Islet of Langerhans (tissue), 1 donor: ENCODE measurements around the gene RNU6-9.
"Not testable (repeated sequence)": the region's sequence is repeated elsewhere in the genome, so short reads cannot be mapped to it uniquely, and the experiment has no call there.

Experiments
- FAIRE-seq: peaks from one replicate; lab custom pipeline; 2011; peaks lifted over from hg19 to GRCh38; lab: Jason Lieb, UNC

Gene RNU6-9

DNA sequence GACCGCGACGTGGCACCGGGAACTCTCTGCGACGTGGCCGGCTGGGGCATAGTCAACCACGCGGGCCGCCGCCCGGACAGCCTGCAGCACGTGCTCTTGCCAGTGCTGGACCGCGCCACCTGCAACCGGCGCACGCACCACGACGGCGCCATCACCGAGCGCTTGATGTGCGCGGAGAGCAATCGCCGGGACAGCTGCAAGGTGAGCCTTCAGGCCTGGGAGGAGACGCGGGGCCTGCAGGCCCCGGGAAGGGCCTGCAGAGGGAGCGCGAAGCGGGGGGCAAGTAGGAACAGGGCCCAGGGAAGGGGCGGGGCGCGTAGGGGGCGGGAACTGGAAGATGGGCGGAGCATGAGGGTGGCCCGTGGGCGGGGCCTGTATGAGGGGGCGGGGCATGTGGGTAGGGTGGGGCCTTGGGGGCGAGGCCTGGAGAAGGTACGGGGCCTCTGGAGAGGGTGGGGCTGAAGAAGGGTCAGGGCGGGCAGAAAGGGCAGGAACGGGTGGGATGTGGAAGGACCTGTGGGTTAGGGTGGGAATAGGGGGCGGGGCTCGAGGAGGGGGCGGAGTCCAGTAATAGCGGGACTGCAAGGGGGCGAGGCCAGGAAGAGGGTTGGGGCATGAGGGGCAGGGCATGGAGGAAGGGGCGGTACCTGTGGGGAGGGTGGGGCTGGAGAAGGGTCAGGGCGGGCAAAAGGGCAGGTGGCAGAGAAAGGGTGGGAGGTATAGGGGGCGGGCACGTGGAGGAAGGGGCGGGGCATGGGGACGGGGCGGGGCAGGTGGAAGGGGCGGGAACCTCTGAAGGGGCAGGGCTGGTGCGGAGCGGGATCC lies 31.3 kb upstream of the RNU6-9 start:
- FAIRE-seq: no peak

DNA sequence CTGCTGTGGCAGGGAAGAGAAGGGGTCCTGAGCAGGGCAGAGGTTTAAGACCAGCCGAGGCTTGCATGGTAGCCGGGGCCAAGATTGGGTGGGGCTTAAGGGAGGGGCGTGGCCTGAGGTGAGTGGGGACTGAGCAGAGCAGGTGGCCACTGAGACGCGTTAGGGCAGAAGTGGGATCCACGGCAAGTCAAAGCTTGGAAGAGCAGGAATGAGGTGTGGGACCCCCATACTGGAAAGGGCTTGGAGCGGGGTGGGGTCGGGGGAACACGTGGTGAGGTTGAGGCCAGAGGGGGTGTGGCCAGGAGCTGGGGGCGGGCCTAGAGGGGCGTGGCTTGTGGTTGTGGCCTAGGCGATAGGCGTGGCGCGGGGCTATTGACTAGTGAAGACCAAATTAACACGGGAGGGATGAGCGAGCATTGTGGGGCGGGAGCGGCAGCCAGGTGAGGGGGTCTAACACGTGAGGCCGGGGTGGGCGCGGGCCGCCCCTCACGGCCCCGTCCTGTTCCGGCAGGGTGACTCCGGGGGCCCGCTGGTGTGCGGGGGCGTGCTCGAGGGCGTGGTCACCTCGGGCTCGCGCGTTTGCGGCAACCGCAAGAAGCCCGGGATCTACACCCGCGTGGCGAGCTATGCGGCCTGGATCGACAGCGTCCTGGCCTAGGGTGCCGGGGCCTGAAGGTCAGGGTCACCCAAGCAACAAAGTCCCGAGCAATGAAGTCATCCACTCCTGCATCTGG lies 30.5 kb upstream of the RNU6-9 start:
- no peak for FAIRE-seq

DNA sequence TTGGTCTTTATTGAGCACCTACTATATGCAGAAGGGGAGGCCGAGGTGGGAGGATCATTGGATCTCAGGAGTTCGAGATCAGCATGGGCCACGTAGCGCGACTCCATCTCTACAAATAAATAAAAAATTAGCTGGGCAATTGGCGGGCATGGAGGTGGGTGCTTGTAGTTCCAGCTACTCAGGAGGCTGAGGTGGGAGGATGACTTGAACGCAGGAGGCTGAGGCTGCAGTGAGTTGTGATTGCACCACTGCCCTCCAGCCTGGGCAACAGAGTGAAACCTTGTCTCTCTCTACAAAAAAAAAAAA lies 30.0 kb upstream of the RNU6-9 start:
- FAIRE-seq: no peak

DNA sequence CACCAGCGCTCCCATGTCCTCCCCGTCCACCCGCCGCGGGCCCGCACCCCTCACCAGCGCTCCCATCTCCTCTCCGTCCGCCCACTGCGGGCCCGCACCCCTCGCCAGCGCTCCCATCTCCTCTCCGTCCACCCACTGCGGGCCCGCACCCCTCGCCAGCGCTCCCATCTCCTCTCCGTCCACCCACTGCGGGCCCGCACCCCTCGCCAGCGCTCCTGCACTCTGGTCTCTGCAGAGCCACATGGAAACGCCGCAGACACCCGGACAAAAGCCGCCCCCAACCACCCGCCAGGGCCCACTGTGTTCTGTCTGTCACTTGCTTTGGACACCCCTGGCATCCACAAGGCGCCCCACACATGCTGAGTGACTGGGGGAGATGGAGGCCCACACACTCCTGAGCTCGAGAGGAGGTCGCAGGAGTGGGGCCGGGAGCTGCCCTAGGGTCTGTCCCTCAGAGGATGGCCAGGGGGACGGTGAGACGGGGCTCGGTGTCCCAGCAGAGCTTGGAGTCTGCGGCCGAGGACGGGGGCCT lies 26.4 kb upstream of the RNU6-9 start:
- no peak for FAIRE-seq

DNA sequence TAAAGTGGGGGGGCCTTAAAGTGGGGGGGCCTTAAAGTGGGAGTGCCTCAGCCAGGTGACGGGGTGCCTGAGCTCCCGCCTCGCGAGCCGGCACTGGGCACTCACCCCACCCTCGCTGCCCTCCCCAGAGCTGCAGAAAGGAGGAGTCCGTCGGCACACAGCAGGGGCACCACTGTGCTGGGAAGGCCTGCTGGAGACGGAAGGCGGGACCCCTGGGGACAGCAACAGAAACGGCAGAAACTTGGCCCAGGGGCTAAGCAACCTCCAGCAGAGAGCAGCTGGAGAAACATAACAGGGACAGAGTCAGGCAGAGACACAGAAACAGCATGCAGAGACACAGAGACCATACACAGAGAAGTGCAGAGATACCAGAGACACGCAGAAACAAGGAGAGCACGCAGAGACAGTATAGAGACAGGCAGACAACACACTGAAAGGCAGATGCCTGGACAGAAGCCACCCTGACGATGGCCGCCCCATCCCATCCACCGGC lies 25.9 kb upstream of the RNU6-9 start:
- no peak for FAIRE-seq

DNA sequence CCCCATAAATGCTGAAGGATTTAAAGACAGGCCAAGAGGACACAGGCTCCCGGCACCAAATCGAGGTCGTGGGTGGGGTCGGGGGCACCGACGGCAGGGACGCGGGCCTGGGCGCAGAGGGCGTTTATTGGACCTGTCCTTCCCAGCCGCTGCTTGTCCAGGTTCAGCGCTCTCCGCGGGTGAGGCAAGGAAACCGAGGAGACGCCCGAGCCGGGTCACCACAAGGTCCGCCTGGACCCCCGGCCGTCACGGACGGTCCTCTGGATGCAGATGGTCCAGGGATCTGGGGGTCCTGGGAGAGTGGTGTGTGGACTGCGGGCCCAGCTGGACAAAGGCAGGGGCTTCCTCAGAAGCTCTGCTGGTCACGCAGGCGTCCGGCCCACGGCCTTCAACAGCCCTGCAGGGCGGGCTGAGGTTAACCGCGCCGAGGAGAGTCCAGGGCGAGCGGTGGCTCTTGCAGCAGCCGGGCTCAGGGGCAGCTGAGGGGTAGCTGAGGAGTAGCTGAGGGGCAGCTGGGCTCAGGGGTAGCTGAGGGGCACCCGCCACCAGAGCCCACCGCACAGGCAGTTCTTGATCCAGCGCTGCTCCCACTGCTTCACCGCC lies 25.3 kb upstream of the RNU6-9 start:
- FAIRE-seq: no peak

DNA sequence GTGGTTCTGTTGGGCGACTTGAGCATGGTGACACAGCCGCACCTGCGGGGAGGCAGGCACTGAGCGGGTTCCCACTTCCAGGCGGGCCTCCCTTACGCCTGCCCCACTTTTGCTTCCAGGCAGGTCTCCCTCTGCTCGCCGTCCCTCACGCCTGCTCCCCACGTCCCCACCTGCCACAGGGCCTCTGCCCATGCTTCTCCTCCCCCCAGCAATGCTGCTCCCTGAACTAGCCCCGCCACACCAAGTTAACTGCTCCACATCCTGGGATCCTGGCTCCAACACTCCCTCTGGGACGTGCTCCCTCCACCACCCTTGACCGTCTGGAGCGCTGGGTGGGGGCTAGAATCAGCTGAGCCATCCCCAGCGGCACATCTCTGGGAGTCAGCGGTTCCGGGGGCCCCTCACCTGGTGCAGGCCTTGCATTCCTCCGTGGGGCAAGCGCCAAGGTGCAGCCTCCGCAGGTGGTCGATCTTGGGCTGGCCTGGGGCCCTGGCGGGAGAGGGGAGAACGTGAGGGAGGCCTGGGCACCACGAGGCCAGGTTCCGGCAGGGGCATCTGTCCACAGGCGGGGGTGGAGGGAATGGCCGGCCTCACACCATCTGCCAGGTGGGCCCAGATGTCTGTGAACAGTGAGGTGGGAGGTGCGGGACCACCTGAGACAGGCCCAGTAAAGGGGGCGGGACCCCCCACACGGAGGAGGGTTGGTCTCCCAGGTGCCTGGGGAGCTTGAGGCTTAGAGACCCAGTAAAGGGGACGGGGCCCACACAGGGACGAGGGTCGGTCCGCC lies 24.6 kb upstream of the RNU6-9 start:
- FAIRE-seq: no peak

DNA sequence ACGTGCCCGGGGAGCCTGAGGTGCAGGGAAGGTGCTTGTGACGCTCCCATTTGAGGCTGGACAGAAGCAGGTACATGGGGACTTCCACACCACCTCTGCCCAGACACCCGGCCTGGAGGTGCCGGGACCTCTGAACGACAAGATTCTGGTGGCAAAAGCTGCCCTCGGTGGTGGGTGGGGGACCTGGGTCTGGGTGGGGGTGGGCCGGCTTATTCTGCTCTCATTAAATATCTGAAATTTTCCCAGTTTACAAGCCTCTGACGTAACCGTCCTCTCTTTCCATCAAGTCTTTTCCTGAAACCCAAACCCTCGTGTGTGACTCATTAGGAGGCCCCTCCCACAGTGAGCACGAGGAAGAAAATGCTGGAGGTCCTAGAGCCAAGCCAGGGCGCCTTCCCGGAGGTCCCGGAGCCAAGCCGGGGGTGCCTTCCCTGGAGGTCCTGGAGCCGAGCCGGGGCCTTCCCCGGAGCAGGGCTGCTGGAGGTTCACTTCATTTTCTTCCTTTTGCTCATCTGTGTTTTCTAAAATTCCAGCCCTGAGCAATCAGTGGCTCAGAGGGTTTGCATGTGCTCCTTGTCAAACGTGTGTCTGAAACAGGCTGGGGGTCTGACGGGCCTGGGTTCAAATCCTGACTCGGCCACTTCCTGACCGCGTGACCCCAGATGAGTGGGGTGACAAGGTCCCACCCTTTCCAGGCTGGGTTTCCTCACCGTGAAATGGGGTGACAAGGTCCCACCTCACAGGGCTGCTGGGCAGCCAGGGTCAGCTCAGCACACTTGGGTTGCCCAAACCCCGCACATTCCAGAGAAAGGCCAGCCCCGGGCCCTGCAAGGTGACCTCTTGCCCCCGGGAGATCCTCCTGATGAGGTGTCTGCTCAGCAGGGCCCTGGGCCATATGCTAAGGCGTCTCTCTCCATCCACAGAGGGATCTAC lies 23.8 kb upstream of the RNU6-9 start:
- FAIRE-seq: no peak

DNA sequence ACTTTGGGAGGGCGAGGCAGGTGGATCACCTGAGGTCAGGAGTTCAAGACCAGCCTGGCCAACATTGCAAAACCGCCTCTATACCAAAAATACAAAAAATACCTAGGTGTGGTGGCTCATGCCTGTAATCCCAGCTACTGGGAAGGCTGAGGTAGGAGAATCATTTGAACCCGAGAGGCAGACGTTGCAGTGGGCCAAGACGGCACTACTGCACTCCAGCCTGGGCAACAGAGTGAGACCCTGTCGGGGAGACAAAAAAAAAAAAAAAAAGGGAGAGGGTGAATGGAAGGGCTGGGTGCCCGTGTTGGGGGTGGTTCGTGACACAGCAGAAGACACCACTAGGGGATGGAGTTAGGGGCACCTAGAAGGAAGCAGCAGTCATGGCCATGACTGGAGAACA lies 23.0 kb upstream of the RNU6-9 start:
- no peak for FAIRE-seq

DNA sequence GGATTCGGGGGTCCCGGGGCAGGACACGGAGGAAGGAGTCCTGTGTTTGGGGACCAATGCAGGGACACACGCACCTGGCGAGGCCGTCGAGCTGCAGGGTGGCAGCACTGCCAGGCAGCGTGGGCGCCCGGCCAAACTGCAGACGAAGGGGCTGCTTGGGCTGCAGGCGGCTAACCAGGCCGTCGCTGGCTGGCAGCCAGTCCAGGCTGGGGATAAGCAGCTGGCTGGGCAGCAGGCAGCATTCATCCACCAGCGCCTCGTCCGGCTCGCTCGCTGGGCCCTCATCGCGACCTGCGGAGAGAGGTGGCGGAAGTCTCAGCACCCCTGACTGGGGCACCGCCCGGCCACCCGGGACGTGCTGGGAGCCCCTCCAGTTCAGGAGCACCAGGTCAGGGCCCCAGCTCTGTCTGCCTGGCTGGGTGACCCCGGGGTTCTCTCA lies 22.3 kb upstream of the RNU6-9 start:
- FAIRE-seq: no peak

DNA sequence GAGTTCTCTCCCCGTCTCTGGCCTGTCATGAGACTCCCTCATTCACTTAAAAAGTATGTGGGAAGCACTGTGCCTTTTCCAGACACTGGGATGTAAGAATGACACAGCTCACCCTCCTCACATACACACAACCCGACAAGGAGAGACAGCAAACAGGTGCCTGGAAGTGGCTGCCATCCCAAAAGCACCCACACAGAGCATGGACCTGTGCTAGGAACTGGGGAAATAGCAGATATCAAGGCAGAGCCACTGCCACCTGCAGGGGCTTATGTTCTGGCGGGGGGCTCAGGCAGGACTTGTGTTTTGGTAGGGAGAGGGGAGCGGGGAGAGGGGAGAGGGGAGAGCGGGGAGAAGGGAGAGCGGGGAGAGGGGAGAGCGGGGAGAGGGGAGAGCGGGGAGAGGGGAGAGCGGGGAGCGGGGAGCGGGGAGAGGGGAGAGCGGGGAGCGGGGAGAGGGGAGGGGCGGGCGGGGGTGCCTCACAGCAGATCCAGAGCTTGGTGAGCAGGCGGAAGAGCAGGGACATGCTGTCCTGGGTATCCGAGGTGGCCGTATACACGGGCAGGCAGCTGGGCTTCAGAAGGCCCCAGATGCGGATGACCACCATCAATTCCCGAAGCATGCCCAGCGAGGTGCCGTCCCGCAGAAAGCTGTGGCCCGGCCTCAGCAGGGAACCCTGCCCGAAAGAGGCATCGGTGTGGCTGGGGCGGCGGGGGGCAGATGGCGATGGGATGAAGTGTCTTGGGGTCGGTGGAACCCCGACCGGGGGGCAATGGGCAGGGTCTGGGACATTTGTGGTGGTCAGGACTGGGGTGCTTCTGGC lies 21.6 kb upstream of the RNU6-9 start:
- FAIRE-seq: no peak

DNA sequence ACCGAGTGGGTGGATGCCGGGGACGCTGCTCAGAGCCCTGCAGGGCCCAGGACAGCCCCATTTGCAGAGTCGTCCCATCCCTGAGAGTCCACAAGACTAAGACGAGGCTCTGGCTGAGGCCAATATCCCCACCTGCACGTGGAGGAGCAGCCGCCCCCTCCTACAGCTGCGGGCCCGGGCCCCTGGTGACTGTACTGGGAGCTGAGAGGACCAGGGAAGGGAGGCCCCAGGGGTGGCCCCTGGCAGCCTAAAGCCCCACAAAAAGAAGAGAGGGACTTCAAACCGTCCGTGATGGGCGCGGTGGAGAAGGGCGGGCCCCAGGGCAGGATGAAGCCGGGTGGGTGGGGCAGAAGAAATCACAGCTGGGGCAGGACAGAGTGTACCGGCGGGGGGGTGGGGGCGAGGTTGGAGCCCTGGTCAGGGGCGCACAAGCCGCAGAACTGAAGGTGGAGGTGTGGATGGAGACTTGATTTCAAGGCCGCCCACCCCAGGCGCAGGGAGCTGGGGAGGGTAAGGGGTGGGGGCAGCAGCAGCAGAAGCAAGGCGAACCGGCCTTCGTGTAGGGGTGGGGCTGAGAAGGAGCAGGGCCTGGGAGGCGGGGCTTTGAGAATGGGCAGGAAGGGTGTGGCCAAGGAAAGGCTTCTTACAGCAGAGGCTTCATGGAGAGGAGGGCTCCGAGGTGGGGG lies 20.9 kb upstream of the RNU6-9 start:
- no peak for FAIRE-seq

DNA sequence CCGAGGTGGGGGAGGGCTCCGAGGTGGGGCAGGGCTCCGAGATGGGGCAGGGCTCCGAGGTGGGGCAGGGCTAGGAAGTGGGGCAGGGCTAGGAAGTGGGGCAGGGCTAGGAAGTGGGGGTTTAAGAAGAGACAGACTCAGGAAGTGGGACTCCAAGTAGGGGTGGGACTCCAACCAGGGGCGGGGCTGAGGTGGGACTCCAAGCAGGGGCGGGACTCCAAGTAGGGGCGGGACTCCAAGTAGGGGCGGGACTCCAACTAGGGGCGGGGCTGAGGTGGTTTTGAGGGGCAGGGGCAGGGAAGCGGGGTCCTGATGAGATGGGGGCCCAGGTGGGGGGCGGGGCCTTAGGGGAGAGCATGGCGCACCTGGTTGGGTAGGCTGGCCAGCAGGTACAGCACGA lies 20.2 kb upstream of the RNU6-9 start:
- FAIRE-seq: no peak

DNA sequence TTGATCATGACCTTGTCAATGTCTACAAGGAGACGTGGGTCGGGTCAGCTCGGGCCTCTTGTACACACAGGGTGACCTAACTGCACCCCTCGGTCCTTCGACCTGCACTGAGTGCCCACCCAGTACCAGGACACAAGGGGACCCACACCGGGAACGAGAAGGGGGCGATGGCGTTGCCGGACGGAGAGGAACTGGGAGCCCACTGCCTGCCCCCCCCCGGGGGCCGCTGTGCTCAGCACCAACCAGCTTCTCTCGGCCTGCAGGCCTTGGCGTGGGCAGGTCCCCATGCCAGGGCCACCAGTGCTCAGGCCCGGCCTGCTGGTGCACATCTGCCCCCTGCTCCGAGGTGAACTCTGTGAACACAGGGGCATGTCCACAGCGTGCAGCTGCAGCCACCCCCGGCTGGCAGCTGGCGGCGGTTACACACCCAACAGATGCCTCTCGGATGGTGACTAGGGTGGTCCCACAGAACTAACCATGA lies 19.7 kb upstream of the RNU6-9 start:
- no peak for FAIRE-seq

DNA sequence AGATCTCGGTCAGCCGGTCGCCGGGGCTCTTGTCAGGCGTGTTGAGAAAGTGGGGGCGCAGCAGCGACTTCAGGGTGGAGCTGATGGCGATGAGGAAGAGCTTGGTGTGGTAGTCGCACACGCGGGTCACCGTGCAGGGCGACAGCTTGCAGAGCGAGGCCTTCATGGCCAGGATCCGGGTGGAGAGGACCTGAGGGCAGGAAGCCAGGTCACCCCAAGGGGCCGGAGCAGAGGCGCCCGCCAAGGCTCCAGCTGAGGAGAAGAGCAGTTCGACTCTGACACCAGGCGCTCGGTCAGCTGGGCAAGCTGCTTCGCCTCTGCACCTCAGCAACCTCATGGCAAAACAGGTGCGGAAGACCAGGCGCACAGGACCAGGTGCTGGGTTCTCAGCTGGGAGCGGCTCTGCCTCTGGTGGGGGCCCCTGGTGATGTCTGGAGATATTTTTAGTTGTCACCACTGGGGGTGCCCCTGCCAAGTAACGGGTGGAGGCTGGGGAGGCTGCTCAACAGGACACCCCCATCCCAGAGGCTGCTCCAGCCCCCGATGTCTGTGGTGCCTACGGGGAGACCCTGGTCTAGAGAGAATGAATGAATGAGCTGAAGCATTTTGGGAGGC lies 17.9 kb upstream of the RNU6-9 start:
- no peak for FAIRE-seq

DNA sequence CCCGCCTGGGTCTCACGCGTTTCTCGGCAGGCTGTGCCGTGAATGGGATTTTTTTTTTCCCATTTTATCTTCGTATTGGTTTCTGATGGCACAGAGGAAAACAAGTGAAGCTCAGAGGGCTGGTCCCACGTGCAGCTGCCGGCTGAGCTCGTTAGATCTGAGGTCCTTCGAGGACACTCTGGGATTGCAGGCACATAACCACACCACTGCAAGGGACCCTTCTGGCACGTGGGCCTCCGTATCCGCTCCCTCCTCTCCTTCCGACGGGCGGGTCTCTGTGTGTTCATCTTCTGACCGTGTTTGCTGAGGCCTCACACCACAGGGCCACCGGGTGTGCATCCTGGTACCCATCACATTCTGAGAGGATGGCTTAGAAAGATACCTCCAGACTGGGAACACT lies 17.2 kb upstream of the RNU6-9 start:
- no peak for FAIRE-seq

DNA sequence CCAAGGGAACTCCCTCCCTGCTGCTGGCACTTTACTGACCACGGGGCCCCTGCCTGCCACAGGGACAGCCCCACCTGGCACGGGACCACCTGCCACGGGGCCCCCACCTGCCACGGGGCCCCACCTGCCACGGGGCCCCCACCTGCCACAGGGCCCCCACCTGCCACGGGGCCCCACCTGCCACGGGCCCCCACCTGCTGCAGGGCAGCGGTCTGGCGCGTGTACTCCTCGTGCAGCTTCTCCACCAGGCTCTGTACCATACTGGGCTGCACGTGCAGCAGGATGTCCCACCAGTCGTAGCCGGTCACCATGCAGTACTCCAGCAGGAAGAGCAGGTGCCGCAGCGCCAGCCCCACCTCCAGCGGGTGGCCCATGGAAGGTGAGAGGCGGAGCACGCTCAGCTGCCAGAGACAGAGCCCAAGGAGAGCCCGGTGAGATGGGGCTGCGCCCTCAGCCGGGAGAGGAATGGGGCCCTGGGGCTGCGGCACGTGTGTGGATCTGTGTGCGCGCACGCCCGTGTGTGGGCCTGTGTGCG lies 16.4 kb upstream of the RNU6-9 start:
- FAIRE-seq: no peak

DNA sequence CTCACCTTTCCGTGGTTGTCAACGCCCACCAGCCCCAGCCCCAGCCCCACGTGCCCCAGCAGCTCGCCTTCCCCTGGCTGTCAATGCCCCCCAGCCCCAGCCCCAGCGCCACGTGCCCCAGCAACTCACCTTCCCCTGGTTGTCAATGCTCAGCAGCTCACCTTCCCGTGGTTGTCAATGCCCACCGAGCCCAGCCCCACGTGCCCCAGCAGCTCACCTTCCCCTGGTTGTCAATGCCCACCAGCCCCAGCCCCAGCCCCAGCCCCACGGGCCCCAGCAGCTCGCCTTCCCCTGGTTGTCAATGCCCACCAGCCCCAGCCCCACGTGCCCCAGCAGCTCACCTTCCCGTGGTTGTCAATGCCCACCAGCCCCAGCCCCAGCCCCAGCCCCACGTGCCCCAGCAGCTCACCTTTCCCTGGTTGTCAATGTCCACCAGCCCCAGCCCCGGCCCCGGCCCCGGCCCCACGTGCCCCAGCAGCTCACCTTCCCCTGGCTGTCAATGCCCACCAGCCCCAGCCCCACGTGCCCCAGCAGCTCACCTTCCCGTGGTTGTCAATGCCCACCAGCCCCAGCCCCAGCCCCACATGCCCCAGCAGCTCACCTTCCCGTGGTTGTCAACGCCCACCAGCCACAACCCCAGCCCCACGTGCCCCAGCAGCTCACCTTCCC lies 15.2 kb upstream of the RNU6-9 start:
- FAIRE-seq: not testable (repeated sequence)
